C4-2B (cell line): ENCODE data around the gene HSPBP1.

Experiments
- H3K27ac ChIP-seq: fragments of 450-650 bp; 2 replicates; pipeline ENCODE4 v1.5.1; 2017
- CTCF ChIP-seq: fragments of 450-650 bp; conservative IDR thresholded peaks from 2 replicates; pipeline ENCODE4 v1.5.1; 2017; ENCODE audit warnings: mild to moderate bottlenecking
- ZFX ChIP-seq: fragments of 450-650 bp; IDR thresholded peaks from 2 replicates; pipeline ENCODE4 v1.6.1; 2017

HSPBP1 gene

GRCh38 chr19:55310498-55310897 is 30.6 kb upstream of the HSPBP1 start:
- TF ChIP-seq CTCF, result no peak
- TF ChIP-seq ZFX, result no peak
- H3K27ac ChIP-seq, result no peak overlapping the region

DNA sequence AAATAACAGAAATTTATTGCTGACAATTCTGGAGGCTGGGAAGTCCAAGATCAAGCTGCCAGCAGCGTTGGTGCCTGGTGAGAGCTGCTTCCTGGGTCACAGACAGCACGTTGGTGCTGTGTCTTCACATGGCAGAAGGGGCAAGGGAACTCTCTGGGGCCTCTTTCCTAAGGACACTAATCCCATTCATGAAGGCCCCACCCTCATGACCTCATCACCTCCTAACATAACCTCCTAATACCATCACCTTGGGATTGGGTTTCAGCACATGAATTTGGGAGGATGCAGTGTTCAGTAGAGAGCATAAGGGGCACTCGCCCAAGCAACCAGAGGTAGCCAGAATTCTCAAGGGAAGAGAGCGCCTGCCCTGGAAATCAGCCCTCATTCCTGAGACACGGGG is 29.5 kb upstream of the HSPBP1 start:
- no peak for TF ChIP-seq ZFX
- TF ChIP-seq CTCF, result no peak
- H3K27ac ChIP-seq, result no peak overlapping the region

DNA sequence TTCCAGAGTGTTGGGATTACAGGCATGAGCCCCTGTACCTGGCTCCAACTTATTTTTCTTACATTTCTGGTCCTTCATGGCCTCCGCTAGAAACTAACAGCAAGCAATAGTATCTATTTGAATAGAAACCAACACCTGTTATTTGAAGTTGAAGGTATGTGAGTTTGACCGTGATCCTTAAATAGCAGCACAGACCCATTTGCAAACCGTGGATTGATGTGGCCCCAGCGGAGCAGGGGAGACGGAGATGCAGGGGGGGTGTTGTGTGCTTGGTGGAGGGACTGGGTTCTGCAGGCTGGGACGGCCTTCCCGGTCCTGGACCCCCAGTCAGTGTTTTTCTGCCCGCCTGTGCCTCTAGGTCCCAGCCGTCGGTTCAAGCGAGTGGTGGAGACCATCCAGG is 28.4 kb upstream of the HSPBP1 start:
- H3K27ac ChIP-seq, result no peak overlapping the region
- TF ChIP-seq ZFX, result no peak
- TF ChIP-seq CTCF, result no peak

- TF ChIP-seq CTCF (no peak), ZFX (no peak)
- no peak overlapping the region for H3K27ac ChIP-seq
These were observed 26.8 kb upstream of the HSPBP1 start for GRCh38 chr19:55306712-55307111.

DNA sequence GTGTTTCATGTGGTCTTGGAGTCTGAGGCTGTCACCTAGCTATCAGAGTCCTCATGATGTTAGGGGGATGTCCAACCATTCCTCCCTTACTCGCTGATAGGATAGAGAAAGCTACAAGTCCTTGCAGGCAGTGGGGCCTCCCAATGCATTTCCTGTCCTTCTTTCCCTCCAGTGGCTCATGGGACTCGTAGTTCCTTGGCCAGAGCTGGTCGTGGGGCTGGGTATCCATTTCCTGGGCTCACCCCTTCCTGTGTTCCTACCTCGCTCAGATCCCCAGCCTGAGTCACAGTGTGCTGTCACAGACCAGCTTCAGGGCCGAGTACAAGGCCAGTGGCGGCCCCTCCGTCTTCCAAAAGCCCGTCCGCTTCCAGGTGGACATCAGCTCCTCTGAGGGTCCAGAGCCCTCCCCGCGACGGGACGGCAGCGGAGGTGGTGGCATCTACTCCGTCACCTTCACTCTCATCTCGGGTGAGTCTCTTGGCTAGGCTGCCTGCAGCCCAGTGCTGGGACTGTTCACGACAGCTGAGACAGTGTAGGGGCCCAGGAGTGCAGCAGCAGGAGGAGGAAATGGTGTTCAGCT is 26.2 kb upstream of the HSPBP1 start:
- no peak overlapping the region for H3K27ac ChIP-seq

DNA sequence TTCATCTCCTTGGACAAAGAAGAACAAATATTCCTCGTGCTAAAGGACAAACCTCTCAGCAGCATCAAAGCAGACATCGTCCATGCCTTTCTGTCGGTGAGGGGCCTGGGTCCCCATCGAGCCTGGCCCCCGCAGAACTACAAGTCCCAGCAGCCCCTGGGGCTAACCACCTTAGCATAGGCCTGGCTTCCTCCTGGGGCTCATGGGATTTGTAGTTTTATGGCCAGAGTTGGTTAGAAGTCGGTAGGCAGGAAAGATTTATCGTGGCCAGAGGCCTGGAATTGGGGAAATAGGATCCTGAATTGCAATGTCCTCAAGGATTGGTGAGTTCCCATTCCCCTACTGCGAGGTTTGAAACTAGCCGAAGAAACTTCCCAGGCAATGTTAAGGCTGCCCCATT is 25.6 kb upstream of the HSPBP1 start:
- no peak overlapping the region for H3K27ac ChIP-seq
- no peak for TF ChIP-seq ZFX
- TF ChIP-seq CTCF, result no peak

More for the DNA sequence above, 26.2 kb upstream of the HSPBP1 start:
- TF ChIP-seq CTCF, result no peak
- no peak for TF ChIP-seq ZFX

GRCh38 chr19:55304980-55305379 is 25.1 kb upstream of the HSPBP1 start:
- TF ChIP-seq CTCF, result no peak
- H3K27ac ChIP-seq, result no peak overlapping the region
